Measurements from ENCODE around the gene WNT6. TPM values are rescaled to one million over a fixed set of nuclear protein-coding genes. Genes with fewer than 3 reads are reported as not detected.

Gene WNT6
- total RNA-seq, 2 experiments from 2014 or later: not detected

DNA sequence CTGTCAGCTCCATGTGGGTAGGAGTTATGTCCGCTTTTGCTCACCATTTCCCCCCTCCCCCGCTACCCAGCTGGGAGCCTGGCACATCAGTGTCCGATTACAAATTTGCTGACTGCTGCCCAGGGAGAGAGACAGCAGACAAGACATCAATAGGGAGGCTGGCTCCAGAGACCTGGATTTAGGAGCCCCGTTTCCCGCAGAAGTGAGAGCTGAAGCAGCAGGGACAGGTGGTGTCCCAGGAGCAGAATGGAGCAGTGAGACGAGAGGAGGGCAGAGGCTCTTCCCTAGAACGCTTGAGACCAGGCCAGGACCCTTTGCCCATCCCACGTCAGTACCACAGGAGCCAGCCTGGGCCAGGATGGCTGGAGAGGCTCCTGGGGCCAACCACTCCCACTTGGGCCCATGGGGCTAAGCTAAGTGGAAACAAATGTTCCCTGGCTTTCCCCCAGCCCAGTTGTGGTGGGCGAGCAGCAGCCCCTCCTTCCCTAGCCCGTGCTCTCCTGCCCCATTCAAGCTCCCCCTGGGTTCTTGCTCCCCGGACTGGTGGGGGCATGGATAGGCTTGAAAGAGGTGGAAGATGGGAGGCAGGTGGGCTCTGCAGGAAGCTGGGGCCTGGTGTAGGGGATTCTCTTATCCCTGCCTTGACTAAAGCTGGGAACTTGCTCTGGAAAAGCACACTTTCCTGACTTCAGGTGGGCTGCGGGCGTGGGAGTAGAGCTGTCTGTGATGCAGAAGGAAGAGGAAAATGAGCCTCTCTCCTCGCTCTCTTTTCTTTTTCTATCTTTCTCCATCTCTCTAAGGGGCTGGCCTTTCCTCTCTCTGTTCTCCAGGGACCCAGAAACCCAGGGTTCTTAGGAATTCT, 4.1 kb upstream of the WNT6 start:
- no peak for DNase-seq
- ChIA-PET CTCF (interaction anchor here (0.8 to 3.0 kb wide), 2 partner anchors 21 to 42 kb away, joined by 3 to 16 read pairs; no protein-coding TSS in a partner anchor), POLR2A (no interaction called here)
- no peak overlapping the region for H3K4me3 Mint-ChIP-seq
- H3K9me3 Mint-ChIP-seq: no peaks in the 10 kb centered on the region
- H3K27me3 Mint-ChIP-seq: peaks cover 74% of the 10 kb centered on the region
- no peak overlapping the region for H3K27ac Mint-ChIP-seq
- H3K4me1 Mint-ChIP-seq: peaks cover 5% of the 10 kb centered on the region
- H3K36me3 Mint-ChIP-seq (ENCODE audit: low read depth): no peaks in the 10 kb centered on the region

GRCh38 chr2:218856167-218856895, 3.3 kb upstream of the WNT6 start:
- POLR2A ChIA-PET: no interaction called here
- H3K4me3 Mint-ChIP-seq: no peak overlapping the region
- CTCF ChIA-PET: no interaction called here
- H3K4me1 Mint-ChIP-seq: peaks cover 5% of the 10 kb centered on the region
- no peaks in the 10 kb centered on the region for H3K9me3 Mint-ChIP-seq
- H3K36me3 Mint-ChIP-seq (ENCODE audit: low read depth): no peaks in the 10 kb centered on the region
- no peak for DNase-seq
- peaks cover 80% of the 10 kb centered on the region for H3K27me3 Mint-ChIP-seq
- no peak overlapping the region for H3K27ac Mint-ChIP-seq

DNA sequence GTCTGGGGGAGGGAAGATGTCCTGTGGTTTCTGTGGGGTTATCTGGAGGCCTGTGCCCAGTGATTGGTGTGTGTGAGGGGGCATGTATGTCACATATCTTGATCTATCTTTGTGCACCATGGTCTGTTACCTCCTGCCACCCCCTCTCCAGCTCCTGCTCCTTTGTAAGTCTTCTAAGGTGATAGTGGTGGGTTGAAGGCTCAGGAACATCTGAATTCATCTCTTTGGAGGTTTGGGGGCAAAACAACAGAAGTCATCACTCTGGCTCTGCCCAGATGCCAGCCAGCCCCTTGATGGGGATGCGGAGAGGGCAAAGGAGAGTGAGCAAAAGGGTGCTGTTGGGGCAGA, 2.7 kb upstream of the WNT6 start:
- peaks cover 5% of the 10 kb centered on the region for H3K4me1 Mint-ChIP-seq

DNA sequence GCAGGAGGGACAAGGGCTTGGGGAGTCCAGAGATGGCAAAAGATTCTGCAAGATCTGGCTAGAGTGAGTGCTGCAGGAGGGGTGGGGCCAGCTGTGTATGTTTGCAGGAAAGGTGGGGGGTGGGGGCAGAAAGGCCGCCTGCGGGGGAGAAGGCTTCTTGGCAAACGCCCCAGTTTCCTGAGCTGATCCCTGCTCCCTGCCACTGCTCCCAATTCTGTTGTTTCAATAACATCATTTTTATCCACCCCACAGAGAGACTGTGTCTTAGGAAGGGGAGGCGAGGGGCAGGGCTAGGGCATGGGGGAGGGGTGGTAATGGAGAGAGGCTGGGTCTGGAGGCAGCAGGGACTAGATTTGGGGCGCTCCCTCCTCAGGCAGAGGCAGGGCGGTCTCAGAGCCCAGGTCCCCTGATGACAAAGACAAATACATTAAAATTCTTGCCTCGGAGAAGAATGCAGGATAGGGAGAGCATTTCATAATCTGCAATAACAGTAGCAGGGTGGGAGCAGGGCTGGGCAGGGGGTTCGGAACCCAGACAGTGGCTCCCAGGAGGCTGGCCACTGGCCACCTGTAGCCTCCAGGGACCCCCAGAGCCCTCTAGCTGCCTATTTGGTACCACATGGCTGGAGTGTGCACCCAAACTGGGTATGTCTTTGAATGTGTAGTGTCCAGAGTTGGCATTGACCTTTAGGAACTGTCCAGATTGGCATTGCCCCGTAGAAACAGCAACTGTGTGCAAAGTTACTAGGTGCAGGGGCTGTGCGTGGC, 2.1 kb upstream of the WNT6 start:
- Mint-ChIP-seq H3K4me3 (no peak overlapping the region), H3K36me3 (ENCODE audit: low read depth) (no peaks in the 10 kb centered on the region), H3K27me3 (peaks cover 88% of the 10 kb centered on the region), H3K4me1 (peaks cover 5% of the 10 kb centered on the region), H3K27ac (no peak overlapping the region), H3K9me3 (no peaks in the 10 kb centered on the region)
- no peak for DNase-seq
- CTCF ChIA-PET: interaction anchor here (0.7 to 1.4 kb wide), 3 partner anchors 9 to 41 kb away, joined by 3 to 8 read pairs (median 6); no protein-coding TSS in a partner anchor
- POLR2A ChIA-PET: no interaction called here

More for the DNA sequence above, 2.7 kb upstream of the WNT6 start:
- POLR2A ChIA-PET: no interaction called here
- no peak for DNase-seq
- Mint-ChIP-seq H3K27ac (no peak overlapping the region), H3K9me3 (no peaks in the 10 kb centered on the region), H3K27me3 (peaks cover 85% of the 10 kb centered on the region), H3K36me3 (ENCODE audit: low read depth) (no peaks in the 10 kb centered on the region), H3K4me3 (no peak overlapping the region)
- CTCF ChIA-PET: interaction anchor here (0.7 kb wide), 1 partner anchor 9 kb away, joined by 3 read pairs; no protein-coding TSS in a partner anchor

DNA sequence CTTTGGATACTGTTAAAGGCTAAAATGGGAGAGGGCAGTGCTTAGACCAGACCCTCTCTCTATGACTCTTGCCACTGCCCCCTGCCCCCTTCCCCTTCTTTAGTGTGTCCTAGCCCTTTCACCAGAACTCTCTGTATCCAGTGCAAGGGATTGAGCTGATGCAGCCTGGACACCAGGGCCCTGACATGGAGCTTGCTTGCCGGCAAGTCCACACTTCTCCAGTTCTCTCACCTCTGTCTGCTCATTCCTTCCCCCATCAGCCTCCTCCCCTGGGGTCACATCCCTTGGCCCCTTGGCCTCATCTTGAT, 1.5 kb upstream of the WNT6 start:
- H3K27me3 Mint-ChIP-seq: peaks cover 86% of the 10 kb centered on the region
- H3K36me3 Mint-ChIP-seq (ENCODE audit: low read depth): no peaks in the 10 kb centered on the region
- no peak for DNase-seq
- POLR2A ChIA-PET: no interaction called here
- no peak overlapping the region for H3K4me3 Mint-ChIP-seq
- CTCF ChIA-PET: interaction anchor here (0.9 to 1.4 kb wide), 3 partner anchors 10 to 40 kb away, joined by 4 to 8 read pairs (median 6); no protein-coding TSS in a partner anchor
- peaks cover 5% of the 10 kb centered on the region for H3K4me1 Mint-ChIP-seq
- no peak overlapping the region for H3K27ac Mint-ChIP-seq
- H3K9me3 Mint-ChIP-seq: no peaks in the 10 kb centered on the region

DNA sequence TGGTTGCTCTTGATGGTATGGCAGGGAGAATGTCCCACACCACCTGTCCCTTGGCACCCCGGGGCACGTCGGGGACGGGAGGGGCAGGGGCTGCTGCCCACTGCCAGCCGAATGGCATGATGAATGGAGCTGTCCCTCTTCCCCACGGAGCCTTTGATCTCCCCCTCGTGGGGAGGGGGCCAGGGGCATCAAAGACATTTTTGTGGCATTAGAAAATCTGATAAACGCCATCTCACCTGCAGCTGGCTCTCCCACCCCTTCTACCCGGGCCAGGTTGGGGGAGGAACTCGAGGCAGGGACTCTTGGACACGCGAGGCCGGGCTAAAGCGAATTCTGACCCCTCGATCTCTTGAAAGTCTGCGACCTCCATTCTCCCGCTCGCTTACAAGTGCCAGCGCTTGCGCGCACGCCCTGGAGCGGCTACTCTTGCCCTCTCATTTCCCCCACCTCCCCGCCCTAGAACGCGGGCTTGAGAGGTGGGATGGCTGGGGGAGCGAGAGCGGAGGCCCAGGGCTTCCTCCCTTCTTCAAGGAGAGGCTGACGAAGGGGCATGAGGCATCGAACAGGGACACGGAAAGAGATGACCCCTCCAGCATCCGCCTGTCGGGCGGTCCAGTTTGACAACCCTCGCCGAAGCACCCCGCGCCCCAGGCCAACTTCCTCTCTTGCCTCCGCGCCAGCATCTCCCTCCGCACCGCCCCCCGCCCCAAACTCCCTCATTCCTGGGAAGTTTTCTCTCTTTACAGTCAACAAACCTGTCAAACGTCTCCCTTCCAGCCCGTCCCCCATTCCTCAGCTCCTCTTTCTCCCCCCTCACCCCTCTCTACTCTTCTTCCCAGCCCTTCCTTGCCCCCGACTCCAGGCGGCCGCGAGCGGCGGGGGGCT, 692 bp upstream of the WNT6 start:
- H3K27ac Mint-ChIP-seq: no peak overlapping the region
- peaks cover 5% of the 10 kb centered on the region for H3K4me1 Mint-ChIP-seq
- H3K4me3 Mint-ChIP-seq: no peak overlapping the region
- CTCF ChIA-PET: interaction anchor here (0.9 to 1.4 kb wide), 3 partner anchors 11 to 39 kb away, joined by 4 to 8 read pairs (median 6); no protein-coding TSS in a partner anchor
- peaks cover 85% of the 10 kb centered on the region for H3K27me3 Mint-ChIP-seq
- POLR2A ChIA-PET: no interaction called here
- no peak for DNase-seq
- H3K36me3 Mint-ChIP-seq (ENCODE audit: low read depth): no peaks in the 10 kb centered on the region
- no peaks in the 10 kb centered on the region for H3K9me3 Mint-ChIP-seq

- Mint-ChIP-seq H3K4me1 (peaks cover 5% of the 10 kb centered on the region), H3K27ac (no peak overlapping the region), H3K9me3 (no peaks in the 10 kb centered on the region), H3K4me3 (no peak overlapping the region), H3K36me3 (ENCODE audit: low read depth) (no peaks in the 10 kb centered on the region), H3K27me3 (peaks cover 74% of the 10 kb centered on the region)
- CTCF ChIA-PET: interaction anchor here (1.2 to 1.5 kb wide), 2 partner anchors 14 to 38 kb away, joined by 4 to 6 read pairs; no protein-coding TSS in a partner anchor
- POLR2A ChIA-PET: no interaction called here
- DNase-seq: no peak
Observed at GRCh38 chr2:218859988-218860831, 605 bp downstream of the WNT6 start.

GRCh38 chr2:218860950-218861381, 1.4 kb downstream of the WNT6 start:
- ChIA-PET POLR2A (no interaction called here), CTCF (interaction anchor here (1.2 to 1.5 kb wide), 2 partner anchors 13 to 37 kb away, joined by 4 to 6 read pairs; no protein-coding TSS in a partner anchor)
- no peaks in the 10 kb centered on the region for H3K36me3 Mint-ChIP-seq (ENCODE audit: low read depth)
- peaks cover 68% of the 10 kb centered on the region for H3K27me3 Mint-ChIP-seq
- H3K4me3 Mint-ChIP-seq: no peak overlapping the region
- DNase-seq: no peak
- no peak overlapping the region for H3K27ac Mint-ChIP-seq
- no peaks in the 10 kb centered on the region for H3K9me3 Mint-ChIP-seq
- peaks cover 5% of the 10 kb centered on the region for H3K4me1 Mint-ChIP-seq

DNA sequence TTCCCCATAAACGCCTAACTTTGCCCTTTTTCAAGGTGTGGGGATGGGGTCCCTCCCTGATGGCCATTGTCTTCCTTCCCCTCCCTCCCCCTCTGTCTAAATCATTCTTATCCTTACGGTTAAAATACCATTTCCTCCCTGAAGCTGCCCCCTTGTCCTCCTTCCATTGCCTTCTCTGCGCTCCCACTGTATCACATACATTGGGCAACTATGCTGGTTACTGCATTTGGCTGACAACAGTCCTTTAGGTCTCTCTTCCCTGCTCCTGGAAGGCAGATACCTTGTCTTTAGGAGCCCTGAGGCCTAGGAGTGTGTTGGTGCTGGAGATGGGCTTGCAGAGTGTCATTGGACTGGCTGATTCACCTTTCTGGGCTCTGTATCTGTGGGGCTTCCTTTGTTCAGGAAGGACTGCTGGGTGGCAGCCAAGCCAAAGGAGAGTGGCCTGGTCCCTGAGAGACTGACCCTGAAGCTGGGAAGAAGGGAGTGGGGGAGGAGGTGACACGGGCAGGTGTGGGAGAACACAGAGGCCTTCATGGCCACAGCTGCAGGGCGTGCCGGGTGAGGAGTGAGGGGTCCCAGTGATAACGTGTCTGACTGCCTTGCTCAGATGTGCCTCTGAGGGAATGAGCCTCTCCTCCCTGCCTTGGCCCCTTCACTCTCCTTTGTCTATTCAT, 2.2 kb downstream of the WNT6 start:
- no peaks in the 10 kb centered on the region for H3K36me3 Mint-ChIP-seq (ENCODE audit: low read depth)
- no peaks in the 10 kb centered on the region for H3K9me3 Mint-ChIP-seq
- no peak overlapping the region for H3K27ac Mint-ChIP-seq
- ChIA-PET CTCF (interaction anchor here (1.5 kb wide), 1 partner anchor 36 kb away, joined by 6 read pairs; no protein-coding TSS in a partner anchor), POLR2A (no interaction called here)
- H3K27me3 Mint-ChIP-seq: peaks cover 63% of the 10 kb centered on the region
- no peak overlapping the region for H3K4me3 Mint-ChIP-seq
- no peak for DNase-seq
- peaks cover 5% of the 10 kb centered on the region for H3K4me1 Mint-ChIP-seq

- Mint-ChIP-seq H3K27ac (no peak overlapping the region), H3K4me1 (peaks cover 5% of the 10 kb centered on the region), H3K27me3 (peaks cover 60% of the 10 kb centered on the region), H3K4me3 (no peak overlapping the region), H3K9me3 (no peaks in the 10 kb centered on the region), H3K36me3 (ENCODE audit: low read depth) (no peaks in the 10 kb centered on the region)
- ChIA-PET CTCF (interaction anchor here (0.9 to 1.5 kb wide), 4 partner anchors 9 to 35 kb away, joined by 3 to 4 read pairs (median 4); no protein-coding TSS in a partner anchor), POLR2A (no interaction called here)
- no peak for DNase-seq
Observed at GRCh38 chr2:218863021-218863520, 3.5 kb downstream of the WNT6 start.

GRCh38 chr2:218865396-218865795, 5.8 kb downstream of the WNT6 start:
- Mint-ChIP-seq H3K27me3 (peaks cover 64% of the 10 kb centered on the region), H3K4me1 (peaks cover under 1% of the 10 kb centered on the region), H3K27ac (no peak overlapping the region), H3K4me3 (no peak overlapping the region), H3K9me3 (no peaks in the 10 kb centered on the region), H3K36me3 (ENCODE audit: low read depth) (no peaks in the 10 kb centered on the region)
- DNase-seq: no peak
- CTCF ChIA-PET: interaction anchor here (0.6 kb wide), 1 partner anchor 818 kb away, joined by 3 read pairs; no protein-coding TSS in a partner anchor
- POLR2A ChIA-PET: no interaction called here
